ENCODE measurements around the gene SMARCD3. TPM values are rescaled to one million over a fixed set of nuclear protein-coding genes. Genes with fewer than 3 reads are reported as not detected.

Gene SMARCD3
- total and polyA plus RNA-seq, 9 of the 15 experiments (the other 6 are each of a cell fraction or from before 2014, with no cell fraction given), result 0.43 to 3.6 (median 2.6) TPM

DNA sequence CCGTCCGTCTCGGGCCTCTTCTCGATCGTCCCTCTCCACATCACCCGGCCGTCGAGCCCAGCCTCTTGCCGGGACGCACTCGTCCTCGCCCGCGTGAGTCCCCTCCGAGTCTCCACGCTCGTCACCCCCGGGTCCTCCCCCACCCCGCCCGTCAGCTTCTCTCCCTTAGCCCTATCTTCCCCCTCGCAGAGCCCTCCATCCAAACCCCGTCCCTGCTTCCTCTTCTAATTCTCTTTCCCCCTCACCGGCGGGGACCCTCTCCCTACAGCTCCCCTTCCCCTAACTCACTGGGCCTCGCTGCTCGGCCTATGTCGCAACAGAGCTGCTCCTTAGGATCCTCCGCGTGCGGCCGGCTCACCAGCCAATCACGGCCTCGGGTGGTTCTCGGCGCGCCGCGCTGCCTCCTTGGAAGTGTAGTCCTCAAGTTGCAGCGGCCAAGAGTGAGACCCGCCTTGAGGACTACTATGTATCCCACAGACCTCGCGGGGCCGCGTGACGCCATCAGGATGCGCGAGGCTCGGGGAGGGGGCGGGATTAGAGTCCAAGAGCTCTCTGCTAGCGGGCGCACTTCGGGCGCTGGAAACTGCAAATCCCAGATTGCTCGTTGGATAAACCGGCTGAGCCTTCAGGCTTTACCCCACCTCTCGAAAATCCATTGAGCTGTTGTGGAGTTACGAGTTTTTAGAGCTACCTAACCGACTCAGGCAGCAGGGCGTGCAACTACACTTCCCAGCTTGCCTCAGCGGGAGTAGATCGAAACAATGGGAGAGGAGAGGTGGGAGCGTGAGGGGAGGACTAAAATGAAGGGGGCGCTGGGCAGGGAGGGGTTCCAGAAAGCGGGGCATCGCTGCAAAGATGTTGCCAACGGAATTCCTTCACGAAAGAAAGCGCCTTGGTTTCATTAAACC, 21.4 kb downstream of the SMARCD3 start, which contains the start of gene ABCF2 (continued):
- TF ChIP-seq ZNF280A (IDR thresholded peaks at IDR 0.05; ENCODE audit: low read depth, partially characterized antibody) (no peak), SNIP1 (IDR thresholded peaks at IDR 0.05; ENCODE audit: low read depth) (no peak), KDM5B (IDR thresholded peaks at IDR 0.05; ENCODE audit: insufficient replicate concordance, low read depth, low read length) (peak; percentile 83), ZNF224 (CRISPR knock-in tag; IDR thresholded peaks at IDR 0.05) (no peak), BRD4 (IDR thresholded peaks at IDR 0.05) (no peak), ZNF197 (CRISPR knock-in tag; IDR thresholded peaks at IDR 0.05; ENCODE audit: low read depth) (peak; percentile 89; the same call in 1 of the 2 replicates), TRIM24 (IDR thresholded peaks at IDR 0.05) (peak; percentile 20 to 34; a peak in 2 of 4 replicates), TCF3 (CRISPR knock-in tag; IDR thresholded peaks at IDR 0.05) (peak; percentile 10; the same call in 1 of the 2 replicates)
- TF ChIP-seq, protein P1, sequence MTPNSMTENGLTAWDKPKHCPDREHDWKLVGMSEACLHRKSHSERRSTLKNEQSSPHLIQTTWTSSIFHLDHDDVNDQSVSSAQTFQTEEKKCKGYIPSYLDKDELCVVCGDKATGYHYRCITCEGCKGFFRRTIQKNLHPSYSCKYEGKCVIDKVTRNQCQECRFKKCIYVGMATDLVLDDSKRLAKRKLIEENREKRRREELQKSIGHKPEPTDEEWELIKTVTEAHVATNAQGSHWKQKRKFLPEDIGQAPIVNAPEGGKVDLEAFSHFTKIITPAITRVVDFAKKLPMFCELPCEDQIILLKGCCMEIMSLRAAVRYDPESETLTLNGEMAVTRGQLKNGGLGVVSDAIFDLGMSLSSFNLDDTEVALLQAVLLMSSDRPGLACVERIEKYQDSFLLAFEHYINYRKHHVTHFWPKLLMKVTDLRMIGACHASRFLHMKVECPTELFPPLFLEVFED (CRISPR knock-in tag; conservative IDR thresholded peaks at IDR 0.05), result peak; percentile 84
- TF ChIP-seq, protein P2, sequence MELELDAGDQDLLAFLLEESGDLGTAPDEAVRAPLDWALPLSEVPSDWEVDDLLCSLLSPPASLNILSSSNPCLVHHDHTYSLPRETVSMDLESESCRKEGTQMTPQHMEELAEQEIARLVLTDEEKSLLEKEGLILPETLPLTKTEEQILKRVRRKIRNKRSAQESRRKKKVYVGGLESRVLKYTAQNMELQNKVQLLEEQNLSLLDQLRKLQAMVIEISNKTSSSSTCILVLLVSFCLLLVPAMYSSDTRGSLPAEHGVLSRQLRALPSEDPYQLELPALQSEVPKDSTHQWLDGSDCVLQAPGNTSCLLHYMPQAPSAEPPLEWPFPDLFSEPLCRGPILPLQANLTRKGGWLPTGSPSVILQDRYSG (tag; conservative IDR thresholded peaks at IDR 0.05; ENCODE audit: low read depth), result peak; percentile 71; the same call in 1 of the 2 replicates
- TF ChIP-seq, protein P3, sequence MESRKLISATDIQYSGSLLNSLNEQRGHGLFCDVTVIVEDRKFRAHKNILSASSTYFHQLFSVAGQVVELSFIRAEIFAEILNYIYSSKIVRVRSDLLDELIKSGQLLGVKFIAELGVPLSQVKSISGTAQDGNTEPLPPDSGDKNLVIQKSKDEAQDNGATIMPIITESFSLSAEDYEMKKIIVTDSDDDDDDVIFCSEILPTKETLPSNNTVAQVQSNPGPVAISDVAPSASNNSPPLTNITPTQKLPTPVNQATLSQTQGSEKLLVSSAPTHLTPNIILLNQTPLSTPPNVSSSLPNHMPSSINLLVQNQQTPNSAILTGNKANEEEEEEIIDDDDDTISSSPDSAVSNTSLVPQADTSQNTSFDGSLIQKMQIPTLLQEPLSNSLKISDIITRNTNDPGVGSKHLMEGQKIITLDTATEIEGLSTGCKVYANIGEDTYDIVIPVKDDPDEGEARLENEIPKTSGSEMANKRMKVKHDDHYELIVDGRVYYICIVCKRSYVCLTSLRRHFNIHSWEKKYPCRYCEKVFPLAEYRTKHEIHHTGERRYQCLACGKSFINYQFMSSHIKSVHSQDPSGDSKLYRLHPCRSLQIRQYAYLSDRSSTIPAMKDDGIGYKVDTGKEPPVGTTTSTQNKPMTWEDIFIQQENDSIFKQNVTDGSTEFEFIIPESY (CRISPR knock-in tag; IDR thresholded peaks at IDR 0.05), result no peak; the same call in 1 of the 2 replicates

All from K562 (cell line).